H9 (cell line): ENCODE results near the gene SMCO4. TPM values are rescaled to one million over a fixed set of nuclear protein-coding genes. Genes with fewer than 3 reads are reported as not detected.

Experiments
- DNase-seq: peaks from one replicate; pipeline ENCODE4 v3.0.0-alpha.2; 2017
- H2AFZ ChIP-seq: one replicate; pipeline ENCODE4 v1.6.1; 2013; ENCODE audit warnings: mild to moderate bottlenecking, low read length, control low read depth, moderate library complexity
- H2AK5ac ChIP-seq: 2 replicates; pipeline ENCODE4 v1.6.1; 2013; ENCODE audit warnings: low read length, control low read depth, mixed read lengths; ENCODE audit not compliant: insufficient read length
- H2BK120ac ChIP-seq: one replicate; pipeline ENCODE4 v1.6.1; 2013; ENCODE audit warnings: low read depth, mild to moderate bottlenecking, low read length, control low read depth, inconsistent platforms; ENCODE audit not compliant: poor library complexity, severe bottlenecking
- H2BK12ac ChIP-seq: 2 replicates; pipeline ENCODE4 v1.6.1; 2013; ENCODE audit warnings: low read length, control low read depth, mixed read lengths, low read depth; ENCODE audit not compliant: insufficient read length
- H2BK15ac ChIP-seq: 2 replicates; pipeline ENCODE4 v1.6.1; 2013; ENCODE audit warnings: low read depth, low read length, control low read depth
- H2BK20ac ChIP-seq: one replicate; pipeline ENCODE4 v1.6.1; 2013; ENCODE audit warnings: low read depth, mild to moderate bottlenecking, low read length, control low read depth, inconsistent platforms; ENCODE audit not compliant: poor library complexity, severe bottlenecking
- H2BK5ac ChIP-seq: 2 replicates; pipeline ENCODE4 v1.6.1; 2013; ENCODE audit warnings: low read length, control low read depth, mixed read lengths; ENCODE audit not compliant: insufficient read length
- H3K14ac ChIP-seq: 2 replicates; pipeline ENCODE4 v1.6.1; 2013; ENCODE audit warnings: low read length, control low read depth; ENCODE audit not compliant: insufficient read depth
- H3K18ac ChIP-seq: 2 replicates; pipeline ENCODE4 v1.6.1; 2013; ENCODE audit warnings: low read depth, mild to moderate bottlenecking, mixed read lengths, low read length, control low read depth; ENCODE audit not compliant: insufficient read length
- H3K23ac ChIP-seq: 2 replicates; pipeline ENCODE4 v1.6.1; 2013; ENCODE audit warnings: low read length, control low read depth, mixed read lengths, low read depth; ENCODE audit not compliant: insufficient read length
- H3K23me2 ChIP-seq: 2 replicates; pipeline ENCODE4 v1.6.1; 2013; ENCODE audit warnings: low read depth, mild to moderate bottlenecking, mixed read lengths, low read length, control low read depth; ENCODE audit not compliant: insufficient read length, poor library complexity, severe bottlenecking
- H3K27ac ChIP-seq: 2 replicates; pipeline ENCODE4 v1.5.1; 2013; ENCODE audit warnings: low read length, control low read depth, mixed read lengths, low read depth; ENCODE audit not compliant: insufficient read length
- H3K27me3 ChIP-seq: 2 replicates; pipeline ENCODE4 v1.6.1; 2013; ENCODE audit warnings: low read length, control low read depth, inconsistent platforms; ENCODE audit not compliant: insufficient read depth
- H3K4ac ChIP-seq: 2 replicates; pipeline ENCODE4 v1.6.1; 2013; ENCODE audit warnings: low read depth, mild to moderate bottlenecking, control low read depth, inconsistent platforms, low read length, moderate library complexity
- H3K4me1 ChIP-seq: 2 replicates; pipeline ENCODE4 v1.6.1; 2013; ENCODE audit warnings: low read length, control low read depth, inconsistent platforms; ENCODE audit not compliant: insufficient read depth
- H3K4me2 ChIP-seq: 2 replicates; pipeline ENCODE4 v1.6.1; 2013; ENCODE audit warnings: low read length, control low read depth, mixed read lengths; ENCODE audit not compliant: insufficient read length, insufficient read depth
- H3K56ac ChIP-seq: 2 replicates; pipeline ENCODE4 v1.6.1; 2013; ENCODE audit warnings: low read depth, mild to moderate bottlenecking, mixed read lengths, low read length, control low read depth; ENCODE audit not compliant: insufficient read length
- H3K79me1 ChIP-seq: 2 replicates; pipeline ENCODE4 v1.6.1; 2013; ENCODE audit warnings: low read depth, mild to moderate bottlenecking, moderate library complexity, low read length, control low read depth, inconsistent platforms; ENCODE audit not compliant: insufficient read depth, poor library complexity, severe bottlenecking
- H3K79me2 ChIP-seq: 2 replicates; pipeline ENCODE4 v1.6.1; 2013; ENCODE audit warnings: low read length, control low read depth, inconsistent platforms; ENCODE audit not compliant: insufficient read depth
- H3K9ac ChIP-seq: 2 replicates; pipeline ENCODE4 v1.6.1; 2013; ENCODE audit warnings: low read length, control low read depth, mixed read lengths; ENCODE audit not compliant: insufficient read length; ENCODE audit errors: extremely low read depth
- H3K9me3 ChIP-seq: one replicate; pipeline ENCODE4 v1.6.1; 2013; ENCODE audit warnings: low read depth, low read length, inconsistent platforms; ENCODE audit not compliant: control insufficient read depth
- H3T11ph ChIP-seq: one replicate; pipeline ENCODE4 v1.6.1; 2013; ENCODE audit warnings: mild to moderate bottlenecking, low read length, control low read depth, inconsistent platforms
- H4K20me1 ChIP-seq: one replicate; pipeline ENCODE4 v1.6.1; 2013; ENCODE audit not compliant: control insufficient read depth, insufficient read length, insufficient read depth
- H4K5ac ChIP-seq: 2 replicates; pipeline ENCODE4 v1.6.1; 2013; ENCODE audit warnings: low read depth, mild to moderate bottlenecking, mixed read lengths, low read length, control low read depth; ENCODE audit not compliant: insufficient read length
- H4K8ac ChIP-seq: replicated peaks from 2 replicates; pipeline ENCODE4 v1.6.1; 2013; ENCODE audit warnings: low read length, control low read depth, mixed read lengths, low read depth; ENCODE audit not compliant: insufficient read length
- H4K91ac ChIP-seq: 2 replicates; pipeline ENCODE4 v1.6.1; 2013; ENCODE audit warnings: low read depth, mild to moderate bottlenecking, moderate library complexity, mixed read lengths, low read length, control low read depth; ENCODE audit not compliant: insufficient read length
- H3K27ac Mint-ChIP-seq, 3 experiments: 2 replicates in 2 of 3; 3 replicates in 1 of 3; pipeline ENCODE4 v1.8.0; 2020 to 2021; ENCODE audit warnings: mixed read lengths in 3 of 3, mild to moderate bottlenecking in 1 of 3, moderate library complexity in 1 of 3
- H3K27me3 Mint-ChIP-seq: 2 replicates; pipeline ENCODE4 v1.8.0; 2021; ENCODE audit warnings: low read depth, mild to moderate bottlenecking, moderate library complexity, mixed read lengths
- H3K36me3 Mint-ChIP-seq, 3 experiments: 2 replicates in 2 of 3; 3 replicates in 1 of 3; pipeline ENCODE4 v1.8.0; 2020 to 2021; ENCODE audit warnings: low read depth in 3 of 3, mixed read lengths in 3 of 3; ENCODE audit not compliant: insufficient read depth in 1 of 3
- H3K4me1 Mint-ChIP-seq, 2 experiments: 2 replicates each; pipeline ENCODE4 v1.8.0; 2020; ENCODE audit warnings: mixed read lengths in 2 of 2
- H3K4me3 Mint-ChIP-seq, 2 experiments: 2 replicates in 1 of 2; 3 replicates in 1 of 2; pipeline ENCODE4 v1.8.0; 2020 to 2021; ENCODE audit warnings: mild to moderate bottlenecking in 2 of 2, mixed read lengths in 2 of 2, moderate library complexity in 1 of 2
- H3K9me3 Mint-ChIP-seq, 2 experiments: 2 replicates in 1 of 2; 3 replicates in 1 of 2; pipeline ENCODE4 v1.8.0; 2020; ENCODE audit warnings: mild to moderate bottlenecking in 2 of 2, mixed read lengths in 2 of 2, moderate library complexity in 1 of 2
- CTCF ChIP-seq: fragments of 200-600 bp; sonication (generic); conservative IDR thresholded peaks from 3 replicates; pipeline ENCODE4 v1.8.0; 2021; ENCODE audit warnings: antibody characterized with exemption, mild to moderate bottlenecking
- WGBS: extraction: QIAGEN DNeasy Blood & Tissue Kit; methylation state at CpG from one replicate; pipeline ENCODE4 v1.1.7; 2013; ENCODE audit warnings: missing lambda C conversion rate, low lambda C conversion rate, mixed read lengths; ENCODE audit not compliant: insufficient read length; ENCODE audit errors: extremely low coverage; 5-methylcytosine and 5-hydroxymethylcytosine counted together
- total RNA-seq: library from RNA; stranded (reverse); gene quantifications from 2 replicates; pipeline ENCODE4 v1.2.1, GENCODE V29; 2021

SMCO4 gene
- total RNA-seq, 1 experiment from 2014 or later = 35.6 TPM

- H3K4me1 ChIP-seq = no peaks in the 10 kb centered on the region
- no peaks in the 10 kb centered on the region for H3K27me3 Mint-ChIP-seq
- peaks cover 5 to 10% of the 10 kb centered on the region in 2 experiments; a peak in 3 of 5 replicates for H3K9me3 Mint-ChIP-seq
- H2AFZ ChIP-seq = no peak overlapping the region
- no peak overlapping the region for H3K4me2 ChIP-seq
- no peaks in the 10 kb centered on the region; a peak in 1 of 7 replicates for H3K36me3 Mint-ChIP-seq
- WGBS = no CpG with 5 or more reads among the region's 4 CpGs
- no peak for DNase-seq
- no peak overlapping the region for H3K23ac ChIP-seq
- no peak overlapping the region for H3T11ph ChIP-seq
- H3K56ac ChIP-seq = no peak overlapping the region
- H4K8ac ChIP-seq = no peak overlapping the region
- no peaks in the 10 kb centered on the region for H3K9me3 ChIP-seq
- H3K18ac ChIP-seq = no peak overlapping the region
- H2BK5ac ChIP-seq = no peak overlapping the region
- no peak for TF ChIP-seq CTCF
- H3K23me2 ChIP-seq = no peaks in the 10 kb centered on the region
- H3K27ac Mint-ChIP-seq = peak overlapping the region in 2 of 3 experiments; percentile 11 to 53; a peak in 1 of 7 replicates
- H3K4ac ChIP-seq = no peak overlapping the region
- no peak overlapping the region; the same call in 1 of the 2 replicates for H3K14ac ChIP-seq
- H2BK12ac ChIP-seq = no peak overlapping the region
- no peaks in the 10 kb centered on the region for H4K20me1 ChIP-seq
- no peak overlapping the region for H3K27ac ChIP-seq
- no peaks in the 10 kb centered on the region for H3K79me2 ChIP-seq
- no peak overlapping the region for H2BK15ac ChIP-seq
- H3K4me3 Mint-ChIP-seq = no peak overlapping the region
- H3K27me3 ChIP-seq = no peaks in the 10 kb centered on the region
- H3K79me1 ChIP-seq = no peaks in the 10 kb centered on the region
- H3K4me1 Mint-ChIP-seq = peaks cover 5% of the 10 kb centered on the region in 2 experiments; a peak in 3 of 4 replicates
- no peak overlapping the region for H4K5ac ChIP-seq
- no peak overlapping the region for H2BK20ac ChIP-seq
- H2AK5ac ChIP-seq = no peak overlapping the region
- no peak overlapping the region for H4K91ac ChIP-seq
- no peak overlapping the region for H2BK120ac ChIP-seq
- H3K9ac ChIP-seq = no peak overlapping the region
These were observed 76.1 kb downstream of the SMCO4 start for GRCh38 chr11:93467054-93467453.
